B cell (primary cell): ENCODE measurements around the gene PIAS3. TPM values are rescaled to one million over a fixed set of nuclear protein-coding genes. Genes with fewer than 3 reads are reported as not detected.
A peak's percentile ranks its signal among the peaks of the same experiment; 100 is the strongest.

Source experiments
- ATAC-seq: fragments of 200-7000 bp; cut with Tn5 transposase; one replicate; pipeline ENCODE4 v1.10.0; 2021; ENCODE audit warnings: low read depth, mild to moderate bottlenecking, moderate number of reproducible peaks, moderate library complexity
- CTCF ChIA-PET: fragments of 350-600 bp; sonication (Branson Sonifier 250); formaldehyde crosslinking; loops from one replicate; lab custom pipeline; 2021; ENCODE audit warnings: antibody characterized with exemption, inconsistent platforms; lab: Charles Lee
- POLR2A ChIA-PET: fragments of 350-600 bp; sonication (Branson Sonifier 250); formaldehyde crosslinking; loops from one replicate; lab custom pipeline; 2021; ENCODE audit warnings: antibody characterized with exemption; lab: Charles Lee
- DNase-seq: peaks from one replicate; pipeline ENCODE4 v3.0.0; 2013
- H2AFZ ChIP-seq: 2 replicates; pipeline ENCODE4 v1.6.1; 2012; ENCODE audit warnings: mild to moderate bottlenecking, low read depth, low read length; ENCODE audit not compliant: insufficient read depth, poor library complexity, severe bottlenecking
- H3K27ac ChIP-seq, 2 donors: 1 replicate in 1 of 2; 2 replicates in 1 of 2; pipeline ENCODE4 v1.5.1; 2012 to 2013; ENCODE audit warnings: low read length in 2 of 2, mild to moderate bottlenecking in 2 of 2, moderate library complexity in 1 of 2
- H3K27me3 ChIP-seq, 4 experiments: fragments of 200-600 bp in 1 of 4; sonication (generic) in 1 of 4; replicated peaks in 1 of 4; 1 replicate in 2 of 4; 2 replicates in 2 of 4; pipeline versions ENCODE4 v1.6.1 to v1.7.0; 2013 to 2016; ENCODE audit warnings: low read length in 3 of 4, mild to moderate bottlenecking in 2 of 4, mixed read lengths in 1 of 4, moderate library complexity in 1 of 4; ENCODE audit not compliant: insufficient read depth in 4 of 4, control insufficient read depth in 3 of 4; ENCODE audit errors: control extremely low read depth in 1 of 4
- H3K36me3 ChIP-seq, 2 experiments: replicated peaks in 1 of 2; 1 replicate in 1 of 2; 2 replicates in 1 of 2; pipeline versions ENCODE4 v1.6.1 to v1.7.1; 2013; ENCODE audit warnings: low read length in 1 of 2; ENCODE audit not compliant: insufficient read depth in 2 of 2, control insufficient read depth in 1 of 2; ENCODE audit errors: control extremely low read depth in 1 of 2, extremely low read depth in 1 of 2
- H3K4me1 ChIP-seq, 2 donors: fragments of 200-600 bp in 1 of 2; sonication (generic) in 1 of 2; 1 replicate in 1 of 2; 2 replicates in 1 of 2; pipeline versions ENCODE4 v1.5.1 to v1.6.1; 2013 to 2017; ENCODE audit warnings: low read length in 2 of 2; ENCODE audit not compliant: control insufficient read depth in 2 of 2, insufficient read depth in 2 of 2
- H3K4me2 ChIP-seq: replicated peaks from 2 replicates; pipeline ENCODE3; 2012; ENCODE audit warnings: mild to moderate bottlenecking, low read depth, low read length; ENCODE audit not compliant: poor library complexity, severe bottlenecking
- H3K4me3 ChIP-seq, 5 experiments: fragments of 200-600 bp in 1 of 5; sonication (generic) in 1 of 5; 1 replicate in 3 of 5; 2 replicates in 2 of 5; pipeline versions ENCODE4 v1.5.1 to v1.7.0; 2011 to 2016; ENCODE audit warnings: low read length in 4 of 5, mild to moderate bottlenecking in 4 of 5, low read depth in 2 of 5, control low read depth in 1 of 5, moderate library complexity in 1 of 5; ENCODE audit not compliant: insufficient read depth in 1 of 5; ENCODE audit errors: control extremely low read depth in 1 of 5, extremely low read depth in 1 of 5
- H3K79me2 ChIP-seq: fragments of 200-600 bp; sonication (generic); one replicate; pipeline ENCODE4 v1.6.0; 2016; ENCODE audit warnings: low read length; ENCODE audit not compliant: control insufficient read depth, insufficient read depth
- H3K9ac ChIP-seq: fragments of 200-600 bp; sonication (generic); 2 replicates; pipeline ENCODE4 v1.6.1; 2017; ENCODE audit warnings: mild to moderate bottlenecking, low read length, moderate library complexity
- H3K9me3 ChIP-seq, 3 donors: one replicate each; pipeline versions ENCODE4 v1.6.1 to v1.7.1; 2013; ENCODE audit warnings: low read length in 2 of 3; ENCODE audit not compliant: control insufficient read depth in 2 of 3, insufficient read depth in 1 of 3; ENCODE audit errors: control extremely low read depth in 1 of 3
- H4K20me1 ChIP-seq: 2 replicates; pipeline ENCODE4 v1.6.0; 2012; ENCODE audit warnings: mild to moderate bottlenecking, low read length; ENCODE audit not compliant: insufficient read depth, control insufficient read depth, poor library complexity, severe bottlenecking
- H3K27ac Mint-ChIP-seq: one replicate; pipeline ENCODE4 v1.8.0; 2021; ENCODE audit warnings: mixed read lengths
- H3K27me3 Mint-ChIP-seq: one replicate; pipeline ENCODE4 v1.8.0; 2021; ENCODE audit warnings: mixed read lengths
- H3K4me1 Mint-ChIP-seq: one replicate; pipeline ENCODE4 v1.8.0; 2021; ENCODE audit warnings: mixed read lengths
- H3K4me3 Mint-ChIP-seq: one replicate; pipeline ENCODE4 v1.8.0; 2021; ENCODE audit warnings: mixed read lengths
- H3K9me3 Mint-ChIP-seq: one replicate; pipeline ENCODE4 v1.8.0; 2022; ENCODE audit warnings: mixed read lengths; ENCODE audit not compliant: insufficient read depth
- EZH2 ChIP-seq: IDR thresholded peaks from 2 replicates; pipeline ENCODE4 v1.6.1; 2012; ENCODE audit warnings: borderline replicate concordance, low read depth, mild to moderate bottlenecking, moderate library complexity, low read length; ENCODE audit not compliant: insufficient read depth, poor library complexity, severe bottlenecking
- WGBS: methylation state at CpG from one replicate; pipeline ENCODE4 v1.1.5; 2013; ENCODE audit warnings: missing lambda C conversion rate; ENCODE audit not compliant: insufficient coverage; 5-methylcytosine and 5-hydroxymethylcytosine counted together
- intact Hi-C: fragments of 100-400 bp; cut with micrococcal nuclease; formaldehyde crosslinking; loops from one replicate; pipeline ENCODE4 v1.10.0; 2022
- polyA plus RNA-seq: library from polyadenylated mRNA; depleted of rRNA; stranded (reverse); fragments of >200 nt; gene quantifications from 2 replicates; pipeline ENCODE4 v1.2.3, GENCODE V29; 2012
- total RNA-seq, 2 donors: library from RNA; stranded (reverse); fragments of 120-200 nt in 1 of 2; gene quantifications; 1 replicate in 1 of 2; 2 replicates in 1 of 2; pipeline versions ENCODE4 v1.2.3 to v1.2.4, GENCODE V29; 2013 to 2022
- TF ChIP-seq, protein P1 (sequence below): fragments of 200-600 bp; IDR thresholded peaks from one replicate; pipeline ENCODE4 v1.8.0; 2022; ENCODE audit warnings: antibody characterized with exemption, mild to moderate bottlenecking

PIAS3 gene
- total and polyA plus RNA-seq, 2 donors (not counting 1 experiment from before 2014, with no cell fraction given), result 23.2 to 45.0 TPM

DNA sequence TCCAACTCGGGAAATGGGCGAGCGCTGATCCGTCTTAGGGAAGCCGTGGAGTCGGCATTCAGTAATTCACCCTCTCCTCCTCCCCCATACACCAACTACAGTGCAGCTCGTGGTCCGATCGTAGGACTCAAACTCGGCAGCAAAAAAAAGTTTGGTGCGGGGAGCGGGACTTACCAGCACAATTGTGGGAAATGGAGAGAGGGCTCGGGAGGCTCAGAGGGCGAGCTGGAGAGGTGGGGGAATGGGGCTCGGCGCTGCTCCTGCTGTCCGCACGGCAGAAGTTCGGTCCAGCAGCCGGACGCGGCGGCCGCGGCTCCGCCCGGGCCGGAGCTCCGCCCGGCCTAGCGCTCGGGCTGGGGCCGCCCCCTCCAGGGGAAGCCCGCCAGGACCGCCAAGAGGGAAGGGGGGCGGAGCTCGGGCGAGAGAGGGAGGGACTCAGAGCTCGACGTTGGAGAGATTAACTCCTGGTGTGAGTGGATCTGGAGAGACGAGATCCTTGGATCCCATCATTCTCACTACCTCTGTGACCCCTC, 676 bp upstream of the PIAS3 start:
- Histone ChIP-seq H3K27me3 (peaks cover 0 to 7% (median 1%) of the 10 kb centered on the region in 4 experiments), H3K4me1 (peaks cover 9 to 14% of the 10 kb centered on the region in 2 donors), H4K20me1 (no peaks in the 10 kb centered on the region), H3K27ac (peak overlapping the region; percentile 57 to 72), H3K9me3 (no peaks in the 10 kb centered on the region), H3K79me2 (peaks cover 9% of the 10 kb centered on the region), H3K36me3 (peaks cover 0 to 19% of the 10 kb centered on the region in 2 experiments), H3K9ac (peak overlapping the region; percentile 85), H3K4me2 (peak overlapping the region; percentile 96), H2AFZ (peak overlapping the region; percentile 98), H3K4me3 (peak overlapping the region; percentile 74 to 96 (median 94))
- Mint-ChIP-seq H3K27ac (peak overlapping the region; percentile 94), H3K4me3 (peak overlapping the region; percentile 98), H3K4me1 (peaks cover 11% of the 10 kb centered on the region), H3K27me3 (peaks cover 13% of the 10 kb centered on the region), H3K9me3 (no peaks in the 10 kb centered on the region)
- CTCF ChIA-PET, result interaction anchor here (0.6 to 4.6 kb wide), 19 partner anchors 10 to 178 kb away, joined by 3 to 148 read pairs (median 6); partner anchors contain the start of genes ANKRD34A, ITGA10, NUDT17 and PEX11B
- peak; percentile 63 for ATAC-seq
- intact Hi-C loops, result loop anchor here (1.0 to 5.0 kb wide), 6 partner anchors 14 to 138 kb away; partner anchors contain the start of genes ANKRD35, NUDT17, PEX11B and RBM8A
- POLR2A ChIA-PET, result interaction anchor here (0.6 to 4.0 kb wide), 18 partner anchors 9 to 1314 kb away, joined by 3 to 70 read pairs (median 8); partner anchors contain the start of genes ANKRD34A, ANKRD35, LIX1L and NUDT17
- no peak for TF ChIP-seq EZH2
- TF ChIP-seq, protein P1, sequence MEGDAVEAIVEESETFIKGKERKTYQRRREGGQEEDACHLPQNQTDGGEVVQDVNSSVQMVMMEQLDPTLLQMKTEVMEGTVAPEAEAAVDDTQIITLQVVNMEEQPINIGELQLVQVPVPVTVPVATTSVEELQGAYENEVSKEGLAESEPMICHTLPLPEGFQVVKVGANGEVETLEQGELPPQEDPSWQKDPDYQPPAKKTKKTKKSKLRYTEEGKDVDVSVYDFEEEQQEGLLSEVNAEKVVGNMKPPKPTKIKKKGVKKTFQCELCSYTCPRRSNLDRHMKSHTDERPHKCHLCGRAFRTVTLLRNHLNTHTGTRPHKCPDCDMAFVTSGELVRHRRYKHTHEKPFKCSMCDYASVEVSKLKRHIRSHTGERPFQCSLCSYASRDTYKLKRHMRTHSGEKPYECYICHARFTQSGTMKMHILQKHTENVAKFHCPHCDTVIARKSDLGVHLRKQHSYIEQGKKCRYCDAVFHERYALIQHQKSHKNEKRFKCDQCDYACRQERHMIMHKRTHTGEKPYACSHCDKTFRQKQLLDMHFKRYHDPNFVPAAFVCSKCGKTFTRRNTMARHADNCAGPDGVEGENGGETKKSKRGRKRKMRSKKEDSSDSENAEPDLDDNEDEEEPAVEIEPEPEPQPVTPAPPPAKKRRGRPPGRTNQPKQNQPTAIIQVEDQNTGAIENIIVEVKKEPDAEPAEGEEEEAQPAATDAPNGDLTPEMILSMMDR, result no peak
- under 1% methylated on average over 30 of the region's 41 CpGs for WGBS
- DNase-seq, result peak; percentile 82
